Keratinocyte (primary cell): ENCODE results near the gene BCORL1. TPM values are rescaled to one million over a fixed set of nuclear protein-coding genes. Genes with fewer than 3 reads are reported as not detected.

Experiments
- DNase-seq: peaks from one replicate; pipeline ENCODE4 v3.0.0-alpha.2; 2011; ENCODE audit warnings: low read depth, missing footprints, low spot score
- FAIRE-seq: peaks from 2 replicates; lab custom pipeline; 2011; peaks lifted over from hg19 to GRCh38; lab: Jason Lieb, UNC
- H2AFZ ChIP-seq: 2 replicates; pipeline ENCODE4 v1.6.0; 2012; ENCODE audit warnings: low read length, control low read depth, inconsistent platforms; ENCODE audit not compliant: control insufficient read depth
- H3K27ac ChIP-seq: 2 replicates; pipeline ENCODE4 v1.5.1; 2011; ENCODE audit warnings: low read length; ENCODE audit not compliant: control insufficient read depth, insufficient read depth
- H3K27me3 ChIP-seq: 3 replicates; pipeline ENCODE4 v1.6.0; 2011; ENCODE audit warnings: low read length; ENCODE audit not compliant: control insufficient read depth, insufficient read depth; ENCODE audit errors: extremely low read depth
- H3K36me3 ChIP-seq, 2 experiments: 2 replicates in 1 of 2; 3 replicates in 1 of 2; pipeline ENCODE4 v1.5.1; 2011; ENCODE audit warnings: low read length in 2 of 2, mild to moderate bottlenecking in 1 of 2; ENCODE audit not compliant: control insufficient read depth in 2 of 2, insufficient read depth in 2 of 2; ENCODE audit errors: extremely low read depth in 1 of 2
- H3K4me1 ChIP-seq: 3 replicates; pipeline ENCODE4 v1.5.1; 2011; ENCODE audit warnings: low read length; ENCODE audit not compliant: control insufficient read depth, insufficient read depth; ENCODE audit errors: extremely low read depth
- H3K4me2 ChIP-seq: 3 replicates; pipeline ENCODE4 v1.6.0; 2011; ENCODE audit warnings: low read depth, low read length; ENCODE audit not compliant: control insufficient read depth, insufficient read depth; ENCODE audit errors: extremely low read depth
- H3K4me3 ChIP-seq, 3 experiments: fragments of 200-600 bp in 1 of 3; sonication (generic) in 1 of 3; 2 replicates in 2 of 3; 3 replicates in 1 of 3; pipeline ENCODE4 v1.5.1; 2011 to 2016; ENCODE audit warnings: low read length in 3 of 3, mild to moderate bottlenecking in 3 of 3, control low read depth in 2 of 3, inconsistent platforms in 1 of 3, low read depth in 1 of 3, mixed read lengths in 1 of 3, mixed run types in 1 of 3, moderate library complexity in 1 of 3; ENCODE audit not compliant: control insufficient read depth in 2 of 3, insufficient read depth in 2 of 3; ENCODE audit errors: extremely low read depth in 1 of 3
- H3K79me2 ChIP-seq: 2 replicates; pipeline ENCODE4 v1.6.0; 2012; ENCODE audit warnings: low read length; ENCODE audit not compliant: control insufficient read depth, insufficient read depth
- H3K9ac ChIP-seq: 3 replicates; pipeline ENCODE4 v1.6.0; 2011; ENCODE audit warnings: low read length; ENCODE audit not compliant: control insufficient read depth, insufficient read depth; ENCODE audit errors: extremely low read depth
- H3K9me1 ChIP-seq: 3 replicates; pipeline ENCODE4 v1.6.0; 2011; ENCODE audit warnings: low read length; ENCODE audit not compliant: control insufficient read depth, insufficient read depth; ENCODE audit errors: extremely low read depth
- H3K9me3 ChIP-seq: 2 replicates; pipeline ENCODE4 v1.5.1; 2012; ENCODE audit warnings: low read depth, low read length; ENCODE audit not compliant: control insufficient read depth
- H4K20me1 ChIP-seq: 3 replicates; pipeline ENCODE4 v1.6.0; 2011; ENCODE audit warnings: low read length; ENCODE audit not compliant: control insufficient read depth, insufficient read depth; ENCODE audit errors: extremely low read depth
- CTCF ChIP-seq, 3 experiments: IDR thresholded peaks in 1 of 3; conservative IDR thresholded peaks in 1 of 3; optimal IDR thresholded peaks in 1 of 3; 2 replicates in 2 of 3; 3 replicates in 1 of 3; pipeline versions ENCODE3 to v1.5.1; 2011; ENCODE audit warnings: low read length in 3 of 3, mild to moderate bottlenecking in 3 of 3, moderate library complexity in 2 of 3, control low read depth in 1 of 3, inconsistent platforms in 1 of 3; ENCODE audit not compliant: insufficient read depth in 2 of 3; ENCODE audit errors: extremely low read depth in 1 of 3
- EZH2 ChIP-seq: IDR thresholded peaks from one replicate; pipeline ENCODE4 v1.6.1; 2012; ENCODE audit warnings: inconsistent platforms, mild to moderate bottlenecking, low read length, moderate library complexity
- dilution Hi-C: fragments of 300-500 bp; cut with MboI; formaldehyde crosslinking; loops from one replicate; pipeline ENCODE4 v1.7.0; 2020; ENCODE audit warnings: low sequenced_read_pairs; ENCODE audit not compliant: extremely low pct_ligation_motif_present
- polyA plus RNA-seq, 5 experiments: library from polyadenylated mRNA; depleted of rRNA in 3 of 5; stranded (reverse) in 3 of 5; stranded (forward) in 1 of 5; unstranded in 1 of 5; fragments of >200 nt; gene quantifications; 1 replicate in 1 of 5; 2 replicates in 3 of 5; 3 replicates in 1 of 5; pipeline versions ENCODE4 v1.2.1 to v1.2.3, GENCODE V29; 2011 to 2012; ENCODE audit warnings: missing spikeins in 2 of 5, low read depth in 1 of 5, low replicate concordance in 1 of 5

The BCORL1 gene
- polyA plus RNA-seq, 1 donor (not counting 4 experiments of a cell fraction or from before 2014, with no cell fraction given): 0.54 TPM

GRCh38 chrX:130018143-130018542 lies 35.7 kb downstream of the BCORL1 start:
- H3K9me3 ChIP-seq: peaks cover 3% of the 10 kb centered on the region
- no peak overlapping the region for H2AFZ ChIP-seq
- no peaks in the 10 kb centered on the region for H3K9me1 ChIP-seq
- TF ChIP-seq EZH2 (no peak), CTCF (optimal IDR thresholded peaks at IDR 0.05 in 1 of 3, IDR thresholded peaks at IDR 0.05 in 1 of 3, conservative IDR thresholded peaks at IDR 0.05 in 1 of 3; ENCODE audit: extremely low read depth in 1 of 3, insufficient read depth in 2 of 3, low read length in 3 of 3) (no peak)
- H4K20me1 ChIP-seq: no peaks in the 10 kb centered on the region
- no peaks in the 10 kb centered on the region for H3K27me3 ChIP-seq
- H3K4me1 ChIP-seq: no peaks in the 10 kb centered on the region
- no peaks in the 10 kb centered on the region for H3K79me2 ChIP-seq
- H3K9ac ChIP-seq: no peak overlapping the region
- H3K4me2 ChIP-seq: no peak overlapping the region
- H3K4me3 ChIP-seq: no peak overlapping the region
- no peaks in the 10 kb centered on the region for H3K36me3 ChIP-seq
- no peak for DNase-seq
- no peak for FAIRE-seq
- dilution Hi-C loops: no loop called here
- H3K27ac ChIP-seq: no peak overlapping the region

- Histone ChIP-seq H3K9me3 (no peaks in the 10 kb centered on the region), H3K27ac (no peak overlapping the region), H3K36me3 (no peaks in the 10 kb centered on the region), H4K20me1 (no peaks in the 10 kb centered on the region), H3K4me3 (no peak overlapping the region), H3K4me2 (no peak overlapping the region), H3K27me3 (no peaks in the 10 kb centered on the region), H2AFZ (no peak overlapping the region), H3K4me1 (no peaks in the 10 kb centered on the region), H3K9me1 (no peaks in the 10 kb centered on the region), H3K79me2 (no peaks in the 10 kb centered on the region), H3K9ac (no peak overlapping the region)
- dilution Hi-C loops: no loop called here
- DNase-seq: no peak
- TF ChIP-seq CTCF (optimal IDR thresholded peaks at IDR 0.05 in 1 of 3, IDR thresholded peaks at IDR 0.05 in 1 of 3, conservative IDR thresholded peaks at IDR 0.05 in 1 of 3; ENCODE audit: extremely low read depth in 1 of 3, insufficient read depth in 2 of 3, low read length in 3 of 3) (no peak), EZH2 (no peak)
- FAIRE-seq: no peak
These were observed 38.4 kb downstream of the BCORL1 start for GRCh38 chrX:130020661-130021324.
